ENCODE data around the gene MED12L. TPM values are rescaled to one million over a fixed set of nuclear protein-coding genes. Genes with fewer than 3 reads are reported as not detected.

The MED12L gene
- total and polyA plus RNA-seq, 9 donors = 2.6 to 11.7 (median 6.8) TPM

GRCh38 chr3:151265866-151266265 lies 180.4 kb downstream of the MED12L start:
- WGBS (ENCODE audit: insufficient coverage) = 57% methylated on average over 1 of the region's 5 CpGs
- DNase-seq = peak; percentile 83
- Histone ChIP-seq H3K27me3 (ENCODE audit: control insufficient read depth, insufficient read depth, low read length) (no peaks in the 10 kb centered on the region), H3K9me3 (replicated peaks; ENCODE audit: control insufficient read depth, low read depth, low read length) (no peaks in the 10 kb centered on the region), H3K4me1 (ENCODE audit: control insufficient read depth, insufficient read depth, low read length) (peaks cover 9% of the 10 kb centered on the region), H3K4me3 (ENCODE audit: low read length) (no peak overlapping the region), H3K36me3 (ENCODE audit: control insufficient read depth, insufficient read depth, low read length) (no peaks in the 10 kb centered on the region), H3K27ac (ENCODE audit: low read length) (no peak overlapping the region)

- Histone ChIP-seq H3K4me1 (ENCODE audit: control insufficient read depth, insufficient read depth, low read length) (peaks cover 9% of the 10 kb centered on the region), H3K4me3 (ENCODE audit: low read length) (no peak overlapping the region), H3K27me3 (ENCODE audit: control insufficient read depth, insufficient read depth, low read length) (no peaks in the 10 kb centered on the region), H3K36me3 (ENCODE audit: control insufficient read depth, insufficient read depth, low read length) (no peaks in the 10 kb centered on the region), H3K9me3 (replicated peaks; ENCODE audit: control insufficient read depth, low read depth, low read length) (no peaks in the 10 kb centered on the region), H3K27ac (ENCODE audit: low read length) (no peak overlapping the region)
- WGBS (ENCODE audit: insufficient coverage) = no CpG with 5 or more reads among the region's 1 CpG
- DNase-seq = no peak
Observed at GRCh38 chr3:151267066-151267465, 181.6 kb downstream of the MED12L start.

GRCh38 chr3:151268267-151269235 lies 183.1 kb downstream of the MED12L start:
- H3K9me3 ChIP-seq (replicated peaks; ENCODE audit: control insufficient read depth, low read depth, low read length) = no peaks in the 10 kb centered on the region
- H3K4me3 ChIP-seq (ENCODE audit: low read length) = no peak overlapping the region
- peaks cover 9% of the 10 kb centered on the region for H3K4me1 ChIP-seq (ENCODE audit: control insufficient read depth, insufficient read depth, low read length)
- H3K27me3 ChIP-seq (ENCODE audit: control insufficient read depth, insufficient read depth, low read length) = no peaks in the 10 kb centered on the region
- H3K27ac ChIP-seq (ENCODE audit: low read length) = no peak overlapping the region
- no peak for DNase-seq
- 100% methylated on average over 3 of the region's 11 CpGs for WGBS (ENCODE audit: insufficient coverage)
- no peaks in the 10 kb centered on the region for H3K36me3 ChIP-seq (ENCODE audit: control insufficient read depth, insufficient read depth, low read length)

GRCh38 chr3:151269631-151270030 lies 184.2 kb downstream of the MED12L start:
- H3K9me3 ChIP-seq (replicated peaks; ENCODE audit: control insufficient read depth, low read depth, low read length) = no peaks in the 10 kb centered on the region
- WGBS (ENCODE audit: insufficient coverage) = 23% methylated on average over 3 of the region's 5 CpGs
- no peaks in the 10 kb centered on the region for H3K27me3 ChIP-seq (ENCODE audit: control insufficient read depth, insufficient read depth, low read length)
- H3K27ac ChIP-seq (ENCODE audit: low read length) = peak overlapping the region; percentile 47
- no peak overlapping the region for H3K4me3 ChIP-seq (ENCODE audit: low read length)
- H3K4me1 ChIP-seq (ENCODE audit: control insufficient read depth, insufficient read depth, low read length) = peaks cover 9% of the 10 kb centered on the region
- DNase-seq = peak; percentile 82
- no peaks in the 10 kb centered on the region for H3K36me3 ChIP-seq (ENCODE audit: control insufficient read depth, insufficient read depth, low read length)

GRCh38 chr3:151275091-151275490 lies 189.6 kb downstream of the MED12L start:
- H3K27me3 ChIP-seq (ENCODE audit: control insufficient read depth, insufficient read depth, low read length) = no peaks in the 10 kb centered on the region
- H3K9me3 ChIP-seq (replicated peaks; ENCODE audit: control insufficient read depth, low read depth, low read length) = no peaks in the 10 kb centered on the region
- H3K4me3 ChIP-seq (ENCODE audit: low read length) = no peak overlapping the region
- no peaks in the 10 kb centered on the region for H3K36me3 ChIP-seq (ENCODE audit: control insufficient read depth, insufficient read depth, low read length)
- H3K27ac ChIP-seq (ENCODE audit: low read length) = no peak overlapping the region
- no peaks in the 10 kb centered on the region for H3K4me1 ChIP-seq (ENCODE audit: control insufficient read depth, insufficient read depth, low read length)
- no CpG with 5 or more reads among the region's 5 CpGs for WGBS (ENCODE audit: insufficient coverage)
- DNase-seq = no peak

- WGBS (ENCODE audit: insufficient coverage) = 88% methylated on average over 1 of the region's 2 CpGs
- H3K4me3 ChIP-seq (ENCODE audit: low read length) = no peak overlapping the region
- no peaks in the 10 kb centered on the region for H3K36me3 ChIP-seq (ENCODE audit: control insufficient read depth, insufficient read depth, low read length)
- H3K27me3 ChIP-seq (ENCODE audit: control insufficient read depth, insufficient read depth, low read length) = no peaks in the 10 kb centered on the region
- H3K27ac ChIP-seq (ENCODE audit: low read length) = no peak overlapping the region
- no peaks in the 10 kb centered on the region for H3K9me3 ChIP-seq (replicated peaks; ENCODE audit: control insufficient read depth, low read depth, low read length)
- DNase-seq = no peak
- no peaks in the 10 kb centered on the region for H3K4me1 ChIP-seq (ENCODE audit: control insufficient read depth, insufficient read depth, low read length)
Observed at GRCh38 chr3:151276038-151276686, 190.7 kb downstream of the MED12L start.

- WGBS (ENCODE audit: insufficient coverage) = 86% methylated on average over 1 of the region's 6 CpGs
- no peak for DNase-seq
- H3K27ac ChIP-seq (ENCODE audit: low read length) = no peak overlapping the region
- H3K4me3 ChIP-seq (ENCODE audit: low read length) = no peak overlapping the region
- H3K27me3 ChIP-seq (ENCODE audit: control insufficient read depth, insufficient read depth, low read length) = no peaks in the 10 kb centered on the region
- H3K4me1 ChIP-seq (ENCODE audit: control insufficient read depth, insufficient read depth, low read length) = no peaks in the 10 kb centered on the region
- no peaks in the 10 kb centered on the region for H3K36me3 ChIP-seq (ENCODE audit: control insufficient read depth, insufficient read depth, low read length)
- H3K9me3 ChIP-seq (replicated peaks; ENCODE audit: control insufficient read depth, low read depth, low read length) = no peaks in the 10 kb centered on the region
Observed at GRCh38 chr3:151276687-151277042, 191.2 kb downstream of the MED12L start.

GRCh38 chr3:151278230-151278629 lies 192.8 kb downstream of the MED12L start, which contains the start of gene P2RY14:
TSS of gene P2RY14 (minus strand) at chr3:151278542. CDS start at chr3:151214316, 64,226 bp downstream.
- Histone ChIP-seq H3K27me3 (ENCODE audit: control insufficient read depth, insufficient read depth, low read length) (no peaks in the 10 kb centered on the region), H3K9me3 (replicated peaks; ENCODE audit: control insufficient read depth, low read depth, low read length) (no peaks in the 10 kb centered on the region), H3K36me3 (ENCODE audit: control insufficient read depth, insufficient read depth, low read length) (no peaks in the 10 kb centered on the region), H3K4me1 (ENCODE audit: control insufficient read depth, insufficient read depth, low read length) (no peaks in the 10 kb centered on the region), H3K4me3 (ENCODE audit: low read length) (no peak within 1 kb of the TSS), H3K27ac (ENCODE audit: low read length) (no peak within 1 kb of the TSS)
- 100% methylated on average over 1 of the region's 4 CpGs for WGBS (ENCODE audit: insufficient coverage)
- DNase-seq = peak; percentile 48

GRCh38 chr3:151281671-151282324 lies 196.3 kb downstream of the MED12L start:
- Histone ChIP-seq H3K4me3 (ENCODE audit: low read length) (no peak overlapping the region), H3K36me3 (ENCODE audit: control insufficient read depth, insufficient read depth, low read length) (no peaks in the 10 kb centered on the region), H3K4me1 (ENCODE audit: control insufficient read depth, insufficient read depth, low read length) (no peaks in the 10 kb centered on the region), H3K27me3 (ENCODE audit: control insufficient read depth, insufficient read depth, low read length) (no peaks in the 10 kb centered on the region), H3K9me3 (replicated peaks; ENCODE audit: control insufficient read depth, low read depth, low read length) (no peaks in the 10 kb centered on the region), H3K27ac (ENCODE audit: low read length) (peak overlapping the region; percentile 76)
- 29% methylated on average over 3 of the region's 9 CpGs for WGBS (ENCODE audit: insufficient coverage)
- peak; percentile 94 for DNase-seq

GRCh38 chr3:151282921-151283320 lies 197.5 kb downstream of the MED12L start:
- H3K4me3 ChIP-seq (ENCODE audit: low read length) = no peak overlapping the region
- DNase-seq = peak; percentile 83
- WGBS (ENCODE audit: insufficient coverage) = no CpG with 5 or more reads among the region's 1 CpG
- no peak overlapping the region for H3K27ac ChIP-seq (ENCODE audit: low read length)
- no peaks in the 10 kb centered on the region for H3K27me3 ChIP-seq (ENCODE audit: control insufficient read depth, insufficient read depth, low read length)
- no peaks in the 10 kb centered on the region for H3K4me1 ChIP-seq (ENCODE audit: control insufficient read depth, insufficient read depth, low read length)
- H3K36me3 ChIP-seq (ENCODE audit: control insufficient read depth, insufficient read depth, low read length) = no peaks in the 10 kb centered on the region
- H3K9me3 ChIP-seq (replicated peaks; ENCODE audit: control insufficient read depth, low read depth, low read length) = no peaks in the 10 kb centered on the region

All from muscle of leg (tissue), 11 donors.